ENCODE results near the gene TK2. TPM values are rescaled to one million over a fixed set of nuclear protein-coding genes. Genes with fewer than 3 reads are reported as not detected.

TK2 gene
- total RNA-seq, 1 experiment from 2014 or later, result 5.0 TPM

DNA sequence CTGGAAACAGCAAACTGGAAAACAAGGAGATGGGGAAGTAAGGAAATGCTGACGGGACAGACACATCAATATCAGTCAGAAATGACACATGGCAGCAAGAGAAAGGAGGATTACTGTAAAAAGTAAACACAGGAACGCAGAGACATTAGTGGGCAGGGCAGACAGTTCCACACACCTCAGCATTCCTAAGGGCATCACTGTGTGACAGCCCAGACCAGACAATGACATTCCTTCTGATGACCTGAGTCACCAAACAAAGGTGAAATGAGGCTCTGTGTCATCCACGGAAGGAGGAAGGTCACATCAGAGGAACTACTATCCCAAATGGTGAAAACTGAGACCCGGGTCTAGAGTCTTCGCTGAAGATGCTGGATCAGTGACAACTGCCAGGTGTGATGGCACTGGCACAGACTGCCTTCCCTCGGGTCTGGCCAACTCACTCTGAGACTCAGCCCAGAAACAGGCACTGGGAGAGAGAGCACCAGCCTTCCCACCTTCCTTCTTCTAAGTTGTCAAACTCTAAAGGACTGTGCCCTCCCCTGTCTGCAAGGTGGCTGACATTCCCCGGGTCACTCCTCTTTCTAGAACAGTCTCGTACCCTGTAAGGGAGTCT lies 36.7 kb downstream of the TK2 start:
- ChIA-PET POLR2A (no interaction called here), CTCF (no interaction called here)
- peaks cover 4% of the 10 kb centered on the region; the same call in 1 of the 2 replicates for H3K9me3 Mint-ChIP-seq
- H3K4me3 Mint-ChIP-seq, result no peak overlapping the region
- DNase-seq (ENCODE audit: low spot score), result no peak
- H3K4me1 Mint-ChIP-seq, result peaks cover 47% of the 10 kb centered on the region
- no peak for TF ChIP-seq SMAD3 (CRISPR knock-in tag; IDR thresholded peaks at IDR 0.05; ENCODE audit: borderline replicate concordance)
- no peak overlapping the region for H3K27ac Mint-ChIP-seq
- H3K36me3 Mint-ChIP-seq, result peaks cover 11% of the 10 kb centered on the region
- H3K27me3 Mint-ChIP-seq (ENCODE audit: low read depth), result no peaks in the 10 kb centered on the region
- no peak for ATAC-seq

DNA sequence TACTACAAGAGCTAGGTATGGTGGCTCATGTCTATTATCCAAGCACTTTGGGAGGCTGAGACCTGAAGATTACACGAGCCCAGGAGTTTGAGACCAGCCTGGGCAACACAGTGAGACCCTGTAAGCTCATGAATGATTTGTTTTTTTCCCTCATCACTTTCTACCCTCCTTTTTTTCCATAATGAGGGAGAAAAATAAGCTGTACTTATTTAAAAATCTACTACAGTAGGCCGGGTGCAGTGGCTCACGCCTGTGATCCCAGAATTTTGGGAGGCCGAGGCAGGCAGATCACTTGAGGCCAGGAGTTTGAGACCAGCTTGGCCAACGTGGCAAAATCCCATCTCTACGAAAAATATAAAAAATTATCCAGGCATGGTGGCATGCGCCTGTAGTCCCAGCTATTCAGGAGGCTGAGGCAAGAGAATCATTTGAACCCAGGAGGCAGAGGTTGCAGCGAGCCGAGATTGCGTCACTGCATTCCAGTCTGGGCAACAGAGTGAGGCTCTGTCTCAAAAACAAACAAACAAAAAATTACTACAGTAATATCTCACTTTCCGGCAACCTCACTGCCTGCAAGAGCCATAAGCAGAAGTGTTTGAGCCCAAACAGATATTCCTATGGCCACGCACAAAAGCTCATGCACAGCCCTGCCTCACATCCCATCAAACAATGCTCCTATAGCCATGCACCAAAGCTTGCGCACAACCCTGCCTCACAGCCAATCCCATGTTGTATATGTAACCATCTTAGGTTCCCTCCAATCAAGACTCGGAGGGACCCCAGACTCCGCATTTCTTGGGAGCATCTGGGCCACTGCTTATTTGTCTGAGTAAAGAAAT lies 37.4 kb downstream of the TK2 start:
- DNase-seq (ENCODE audit: low spot score), result no peak
- peaks cover 47% of the 10 kb centered on the region for H3K4me1 Mint-ChIP-seq

DNA sequence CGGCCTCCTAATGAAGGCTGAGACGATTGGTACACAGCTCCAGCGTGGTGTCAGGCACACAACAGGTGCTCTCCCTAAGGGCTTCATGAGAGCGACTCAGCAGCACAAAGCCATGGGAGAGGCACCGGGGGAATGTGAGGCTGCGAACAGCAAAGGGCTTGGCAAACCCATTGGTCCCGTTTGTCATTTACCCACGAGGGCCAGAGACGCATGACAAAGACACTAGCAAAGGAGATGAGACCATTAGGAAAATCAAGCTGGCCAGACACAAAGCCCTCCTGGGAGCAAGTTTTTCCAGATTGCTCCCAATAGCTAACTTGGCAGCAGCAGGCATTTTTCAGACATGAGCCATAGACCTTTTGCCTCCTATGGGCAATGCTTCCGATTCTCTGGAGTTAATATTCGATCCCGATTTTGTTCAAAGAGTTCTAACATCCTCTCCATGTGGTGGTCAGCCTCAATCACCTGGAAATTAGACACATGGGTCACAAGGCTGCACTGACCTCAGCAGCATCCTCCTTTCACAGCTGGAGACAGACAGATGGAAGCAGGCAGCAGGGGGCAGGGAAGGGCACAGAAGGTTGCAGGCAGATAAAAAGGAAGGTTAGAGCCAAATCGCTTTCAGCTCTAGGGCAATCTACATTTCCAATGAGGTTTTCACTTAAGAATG lies 38.2 kb downstream of the TK2 start:
- peak; percentile 65 for ATAC-seq
- H3K9me3 Mint-ChIP-seq, result peaks cover 4% of the 10 kb centered on the region; the same call in 1 of the 2 replicates
- peaks cover 11% of the 10 kb centered on the region for H3K36me3 Mint-ChIP-seq
- DNase-seq (ENCODE audit: low spot score), result peak; percentile 46
- H3K4me3 Mint-ChIP-seq, result no peak overlapping the region
- peak overlapping the region; percentile 93 for H3K27ac Mint-ChIP-seq
- no peaks in the 10 kb centered on the region for H3K27me3 Mint-ChIP-seq (ENCODE audit: low read depth)
- CTCF ChIA-PET, result interaction anchor here (0.5 to 3.9 kb wide), 16 partner anchors 10 to 815 kb away, joined by 3 to 27 read pairs (median 5); partner anchors contain the start of genes CMTM3, KCTD19, LRRC36 and TK2
- TF ChIP-seq SP1 (CRISPR knock-in tag; conservative IDR thresholded peaks at IDR 0.05) (no peak), ZNF416 (CRISPR knock-in tag; IDR thresholded peaks at IDR 0.05) (no peak), ZNF121 (CRISPR knock-in tag; IDR thresholded peaks at IDR 0.05) (no peak), ZNF423 (CRISPR knock-in tag; IDR thresholded peaks at IDR 0.05) (no peak), FOXK1 (CRISPR knock-in tag; IDR thresholded peaks at IDR 0.05) (no peak), HMGA2 (CRISPR knock-in tag; IDR thresholded peaks at IDR 0.05) (no peak)
- TF ChIP-seq, protein P1, sequence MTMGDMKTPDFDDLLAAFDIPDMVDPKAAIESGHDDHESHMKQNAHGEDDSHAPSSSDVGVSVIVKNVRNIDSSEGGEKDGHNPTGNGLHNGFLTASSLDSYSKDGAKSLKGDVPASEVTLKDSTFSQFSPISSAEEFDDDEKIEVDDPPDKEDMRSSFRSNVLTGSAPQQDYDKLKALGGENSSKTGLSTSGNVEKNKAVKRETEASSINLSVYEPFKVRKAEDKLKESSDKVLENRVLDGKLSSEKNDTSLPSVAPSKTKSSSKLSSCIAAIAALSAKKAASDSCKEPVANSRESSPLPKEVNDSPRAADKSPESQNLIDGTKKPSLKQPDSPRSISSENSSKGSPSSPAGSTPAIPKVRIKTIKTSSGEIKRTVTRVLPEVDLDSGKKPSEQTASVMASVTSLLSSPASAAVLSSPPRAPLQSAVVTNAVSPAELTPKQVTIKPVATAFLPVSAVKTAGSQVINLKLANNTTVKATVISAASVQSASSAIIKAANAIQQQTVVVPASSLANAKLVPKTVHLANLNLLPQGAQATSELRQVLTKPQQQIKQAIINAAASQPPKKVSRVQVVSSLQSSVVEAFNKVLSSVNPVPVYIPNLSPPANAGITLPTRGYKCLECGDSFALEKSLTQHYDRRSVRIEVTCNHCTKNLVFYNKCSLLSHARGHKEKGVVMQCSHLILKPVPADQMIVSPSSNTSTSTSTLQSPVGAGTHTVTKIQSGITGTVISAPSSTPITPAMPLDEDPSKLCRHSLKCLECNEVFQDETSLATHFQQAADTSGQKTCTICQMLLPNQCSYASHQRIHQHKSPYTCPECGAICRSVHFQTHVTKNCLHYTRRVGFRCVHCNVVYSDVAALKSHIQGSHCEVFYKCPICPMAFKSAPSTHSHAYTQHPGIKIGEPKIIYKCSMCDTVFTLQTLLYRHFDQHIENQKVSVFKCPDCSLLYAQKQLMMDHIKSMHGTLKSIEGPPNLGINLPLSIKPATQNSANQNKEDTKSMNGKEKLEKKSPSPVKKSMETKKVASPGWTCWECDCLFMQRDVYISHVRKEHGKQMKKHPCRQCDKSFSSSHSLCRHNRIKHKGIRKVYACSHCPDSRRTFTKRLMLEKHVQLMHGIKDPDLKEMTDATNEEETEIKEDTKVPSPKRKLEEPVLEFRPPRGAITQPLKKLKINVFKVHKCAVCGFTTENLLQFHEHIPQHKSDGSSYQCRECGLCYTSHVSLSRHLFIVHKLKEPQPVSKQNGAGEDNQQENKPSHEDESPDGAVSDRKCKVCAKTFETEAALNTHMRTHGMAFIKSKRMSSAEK (CRISPR knock-in tag; IDR thresholded peaks at IDR 0.05; ENCODE audit: borderline replicate concordance), result no peak
- TF ChIP-seq, protein P2, sequence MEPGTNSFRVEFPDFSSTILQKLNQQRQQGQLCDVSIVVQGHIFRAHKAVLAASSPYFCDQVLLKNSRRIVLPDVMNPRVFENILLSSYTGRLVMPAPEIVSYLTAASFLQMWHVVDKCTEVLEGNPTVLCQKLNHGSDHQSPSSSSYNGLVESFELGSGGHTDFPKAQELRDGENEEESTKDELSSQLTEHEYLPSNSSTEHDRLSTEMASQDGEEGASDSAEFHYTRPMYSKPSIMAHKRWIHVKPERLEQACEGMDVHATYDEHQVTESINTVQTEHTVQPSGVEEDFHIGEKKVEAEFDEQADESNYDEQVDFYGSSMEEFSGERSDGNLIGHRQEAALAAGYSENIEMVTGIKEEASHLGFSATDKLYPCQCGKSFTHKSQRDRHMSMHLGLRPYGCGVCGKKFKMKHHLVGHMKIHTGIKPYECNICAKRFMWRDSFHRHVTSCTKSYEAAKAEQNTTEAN (CRISPR knock-in tag; IDR thresholded peaks at IDR 0.05), result no peak
- POLR2A ChIA-PET, result interaction anchor here (1.1 kb wide), 1 partner anchor 21 kb away, joined by 4 read pairs; no protein-coding TSS in a partner anchor
- H3K4me1 Mint-ChIP-seq, result peaks cover 39% of the 10 kb centered on the region

More for the DNA sequence above, 37.4 kb downstream of the TK2 start:
- POLR2A ChIA-PET, result no interaction called here
- Mint-ChIP-seq H3K27ac (peak overlapping the region; percentile 93; the same call in 1 of the 2 replicates), H3K36me3 (peaks cover 11% of the 10 kb centered on the region), H3K9me3 (peaks cover 4% of the 10 kb centered on the region; the same call in 1 of the 2 replicates), H3K27me3 (ENCODE audit: low read depth) (no peaks in the 10 kb centered on the region), H3K4me3 (no peak overlapping the region)
- CTCF ChIA-PET, result interaction anchor here (0.5 to 3.9 kb wide), 15 partner anchors 10 to 814 kb away, joined by 3 to 27 read pairs (median 5); partner anchors contain the start of genes CMTM3, KCTD19, LRRC36 and TK2
- 0 out of 2 replicates have a peak, but pooled peaks have one; percentile 7 for TF ChIP-seq GTF2I (CRISPR knock-in tag; conservative IDR thresholded peaks at IDR 0.05)
- TF ChIP-seq, protein P3, sequence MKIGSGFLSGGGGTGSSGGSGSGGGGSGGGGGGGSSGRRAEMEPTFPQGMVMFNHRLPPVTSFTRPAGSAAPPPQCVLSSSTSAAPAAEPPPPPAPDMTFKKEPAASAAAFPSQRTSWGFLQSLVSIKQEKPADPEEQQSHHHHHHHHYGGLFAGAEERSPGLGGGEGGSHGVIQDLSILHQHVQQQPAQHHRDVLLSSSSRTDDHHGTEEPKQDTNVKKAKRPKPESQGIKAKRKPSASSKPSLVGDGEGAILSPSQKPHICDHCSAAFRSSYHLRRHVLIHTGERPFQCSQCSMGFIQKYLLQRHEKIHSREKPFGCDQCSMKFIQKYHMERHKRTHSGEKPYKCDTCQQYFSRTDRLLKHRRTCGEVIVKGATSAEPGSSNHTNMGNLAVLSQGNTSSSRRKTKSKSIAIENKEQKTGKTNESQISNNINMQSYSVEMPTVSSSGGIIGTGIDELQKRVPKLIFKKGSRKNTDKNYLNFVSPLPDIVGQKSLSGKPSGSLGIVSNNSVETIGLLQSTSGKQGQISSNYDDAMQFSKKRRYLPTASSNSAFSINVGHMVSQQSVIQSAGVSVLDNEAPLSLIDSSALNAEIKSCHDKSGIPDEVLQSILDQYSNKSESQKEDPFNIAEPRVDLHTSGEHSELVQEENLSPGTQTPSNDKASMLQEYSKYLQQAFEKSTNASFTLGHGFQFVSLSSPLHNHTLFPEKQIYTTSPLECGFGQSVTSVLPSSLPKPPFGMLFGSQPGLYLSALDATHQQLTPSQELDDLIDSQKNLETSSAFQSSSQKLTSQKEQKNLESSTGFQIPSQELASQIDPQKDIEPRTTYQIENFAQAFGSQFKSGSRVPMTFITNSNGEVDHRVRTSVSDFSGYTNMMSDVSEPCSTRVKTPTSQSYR (CRISPR knock-in tag; IDR thresholded peaks at IDR 0.05), result no peak
- peak; percentile 92 for TF ChIP-seq GABPB1 (CRISPR knock-in tag; IDR thresholded peaks at IDR 0.05)
- no peak for TF ChIP-seq SMAD3 (CRISPR knock-in tag; IDR thresholded peaks at IDR 0.05; ENCODE audit: borderline replicate concordance)
- no peak for TF ChIP-seq NR3C1 (CRISPR knock-in tag; conservative IDR thresholded peaks at IDR 0.05; ENCODE audit: low read depth)
- no peak for TF ChIP-seq NR2C2 (CRISPR knock-in tag; IDR thresholded peaks at IDR 0.05)
- TF ChIP-seq ZNF121 (CRISPR knock-in tag; IDR thresholded peaks at IDR 0.05), result peak; percentile 96
- no peak for ATAC-seq
